Chondrocyte (in vitro differentiated cells): Measurements from ENCODE around the gene IRF2. TPM values are rescaled to one million over a fixed set of nuclear protein-coding genes. Genes with fewer than 3 reads are reported as not detected.

ENCODE experiments used
- DNase-seq: peaks from one replicate; pipeline ENCODE4 v3.0.0; 2021; ENCODE audit warnings: mixed read lengths, low spot score
- H3K27ac Mint-ChIP-seq: one replicate; pipeline ENCODE4 v1.8.0; 2021; ENCODE audit warnings: mild to moderate bottlenecking, moderate library complexity, mixed read lengths; ENCODE audit not compliant: unreplicated experiment
- H3K27me3 Mint-ChIP-seq: 2 replicates; pipeline ENCODE4 v1.8.0; 2021; ENCODE audit warnings: low read depth, mixed read lengths
- H3K36me3 Mint-ChIP-seq: 2 replicates; pipeline ENCODE4 v1.8.0; 2021; ENCODE audit warnings: low read depth, mixed read lengths
- H3K4me1 Mint-ChIP-seq: 2 replicates; pipeline ENCODE4 v1.8.0; 2021; ENCODE audit warnings: low read depth, mild to moderate bottlenecking, mixed read lengths
- H3K4me3 Mint-ChIP-seq: one replicate; pipeline ENCODE4 v1.8.0; 2021; ENCODE audit warnings: mild to moderate bottlenecking, moderate library complexity, mixed read lengths; ENCODE audit not compliant: unreplicated experiment
- H3K9me3 Mint-ChIP-seq: 2 replicates; pipeline ENCODE4 v1.8.0; 2021; ENCODE audit warnings: low read depth, mixed read lengths
- CTCF ChIP-seq: fragments of 200-600 bp; sonication (generic); IDR thresholded peaks from 2 replicates; pipeline ENCODE4 v1.5.0; 2021; ENCODE audit warnings: antibody characterized with exemption, mild to moderate bottlenecking, moderate library complexity
- total RNA-seq: library from RNA; stranded (reverse); gene quantifications from 3 replicates; pipeline ENCODE4 v1.2.1, GENCODE V29; 2021

Gene IRF2
- total RNA-seq, 1 donor from 2014 or later = 13.2 TPM

- Mint-ChIP-seq H3K27me3 (no peaks in the 10 kb centered on the region), H3K27ac (no peak overlapping the region), H3K36me3 (peaks cover 2% of the 10 kb centered on the region), H3K4me3 (no peak overlapping the region), H3K4me1 (peaks cover 48% of the 10 kb centered on the region), H3K9me3 (peaks cover 6% of the 10 kb centered on the region)
- DNase-seq = no peak
- no peak for TF ChIP-seq CTCF
Observed at GRCh38 chr4:184359888-184360287, 114.5 kb downstream of the IRF2 start.

- Mint-ChIP-seq H3K27me3 (no peaks in the 10 kb centered on the region), H3K36me3 (peaks cover 2% of the 10 kb centered on the region), H3K4me1 (peaks cover 43% of the 10 kb centered on the region), H3K27ac (no peak overlapping the region), H3K9me3 (peaks cover 6% of the 10 kb centered on the region), H3K4me3 (no peak overlapping the region)
- no peak for DNase-seq
- TF ChIP-seq CTCF = no peak
Observed at GRCh38 chr4:184358521-184359232, 115.7 kb downstream of the IRF2 start.

- Mint-ChIP-seq H3K36me3 (peaks cover 2% of the 10 kb centered on the region), H3K9me3 (peaks cover 6% of the 10 kb centered on the region), H3K27ac (no peak overlapping the region), H3K27me3 (no peaks in the 10 kb centered on the region), H3K4me1 (peaks cover 38% of the 10 kb centered on the region), H3K4me3 (no peak overlapping the region)
- no peak for TF ChIP-seq CTCF
- no peak for DNase-seq
Observed at GRCh38 chr4:184357772-184358171, 116.6 kb downstream of the IRF2 start.

- Mint-ChIP-seq H3K36me3 (peaks cover 2% of the 10 kb centered on the region), H3K27ac (no peak overlapping the region), H3K27me3 (no peaks in the 10 kb centered on the region), H3K9me3 (peaks cover 6% of the 10 kb centered on the region), H3K4me1 (peaks cover 32% of the 10 kb centered on the region), H3K4me3 (no peak overlapping the region)
- TF ChIP-seq CTCF = no peak
- DNase-seq = no peak
Observed at GRCh38 chr4:184357165-184357564, 117.2 kb downstream of the IRF2 start.

- H3K36me3 Mint-ChIP-seq = peaks cover 2% of the 10 kb centered on the region
- TF ChIP-seq CTCF = no peak
- no peak overlapping the region for H3K27ac Mint-ChIP-seq
- peaks cover 6% of the 10 kb centered on the region for H3K9me3 Mint-ChIP-seq
- no peak overlapping the region for H3K4me3 Mint-ChIP-seq
- H3K4me1 Mint-ChIP-seq = peaks cover 25% of the 10 kb centered on the region
- no peaks in the 10 kb centered on the region for H3K27me3 Mint-ChIP-seq
- no peak for DNase-seq
Observed at GRCh38 chr4:184356366-184356765, 118.0 kb downstream of the IRF2 start.
